GM21825 (cell line): ENCODE data around the gene IFNAR1.

Source experiments
- ATAC-seq: cut with Tn5 transposase; IDR thresholded peaks from one replicate; pipeline ENCODE4 v1.9.1; 2021; ENCODE audit warnings: mild to moderate bottlenecking, moderate library complexity; ENCODE audit not compliant: unreplicated experiment

Gene IFNAR1

GRCh38 chr21:33324291-33325221, at the start of gene IFNAR1:
TSS of gene IFNAR1 (plus strand) at chr21:33324970. CDS start at chr21:33325056, 86 bp downstream.
- peak; percentile 70 for ATAC-seq

GRCh38 chr21:33278721-33279120, 46.0 kb upstream of the IFNAR1 start:
- no peak for ATAC-seq

GRCh38 chr21:33279330-33279820, 45.4 kb upstream of the IFNAR1 start:
- no peak for ATAC-seq

GRCh38 chr21:33281096-33281652, 43.6 kb upstream of the IFNAR1 start:
- ATAC-seq, result no peak

DNA sequence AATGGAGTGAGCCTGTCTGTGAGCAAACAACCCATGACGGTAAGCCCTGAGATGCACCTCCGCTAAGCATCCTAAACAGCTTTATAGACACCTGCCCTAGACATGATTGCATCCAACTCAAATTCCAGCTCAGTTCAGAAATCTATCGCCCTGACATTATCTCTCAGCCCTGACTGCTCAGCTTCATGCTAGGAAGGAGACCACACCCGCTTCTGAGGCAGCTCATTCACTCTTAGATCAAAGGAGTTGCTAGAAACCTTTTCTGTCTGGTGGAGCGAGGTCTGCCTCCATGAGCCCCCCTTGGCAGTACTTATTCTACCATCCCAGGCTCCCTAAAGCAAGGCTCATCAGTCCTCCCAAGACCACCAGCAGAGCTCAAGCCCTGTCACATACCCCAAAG, 41.6 kb upstream of the IFNAR1 start:
- no peak for ATAC-seq

DNA sequence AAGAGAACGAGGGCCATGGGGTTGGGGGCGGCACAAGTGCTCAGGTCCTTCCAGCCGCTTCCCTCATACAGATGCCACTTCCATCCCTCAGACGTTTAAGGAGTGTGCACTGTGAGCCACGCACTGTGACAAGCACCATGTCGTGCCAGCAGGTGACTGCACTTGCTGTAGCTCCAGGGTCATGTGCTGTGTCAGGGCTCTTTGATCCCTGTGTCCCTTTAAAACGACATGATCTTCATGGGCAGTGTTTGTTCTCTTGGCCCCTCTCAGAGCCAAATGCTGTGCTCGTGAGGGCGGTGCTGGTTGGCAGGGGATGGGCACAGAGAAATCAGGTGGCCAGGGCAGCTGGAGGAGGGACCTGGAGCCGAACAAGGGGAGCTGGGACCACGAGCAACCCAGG, 38.7 kb upstream of the IFNAR1 start:
- no peak for ATAC-seq

DNA sequence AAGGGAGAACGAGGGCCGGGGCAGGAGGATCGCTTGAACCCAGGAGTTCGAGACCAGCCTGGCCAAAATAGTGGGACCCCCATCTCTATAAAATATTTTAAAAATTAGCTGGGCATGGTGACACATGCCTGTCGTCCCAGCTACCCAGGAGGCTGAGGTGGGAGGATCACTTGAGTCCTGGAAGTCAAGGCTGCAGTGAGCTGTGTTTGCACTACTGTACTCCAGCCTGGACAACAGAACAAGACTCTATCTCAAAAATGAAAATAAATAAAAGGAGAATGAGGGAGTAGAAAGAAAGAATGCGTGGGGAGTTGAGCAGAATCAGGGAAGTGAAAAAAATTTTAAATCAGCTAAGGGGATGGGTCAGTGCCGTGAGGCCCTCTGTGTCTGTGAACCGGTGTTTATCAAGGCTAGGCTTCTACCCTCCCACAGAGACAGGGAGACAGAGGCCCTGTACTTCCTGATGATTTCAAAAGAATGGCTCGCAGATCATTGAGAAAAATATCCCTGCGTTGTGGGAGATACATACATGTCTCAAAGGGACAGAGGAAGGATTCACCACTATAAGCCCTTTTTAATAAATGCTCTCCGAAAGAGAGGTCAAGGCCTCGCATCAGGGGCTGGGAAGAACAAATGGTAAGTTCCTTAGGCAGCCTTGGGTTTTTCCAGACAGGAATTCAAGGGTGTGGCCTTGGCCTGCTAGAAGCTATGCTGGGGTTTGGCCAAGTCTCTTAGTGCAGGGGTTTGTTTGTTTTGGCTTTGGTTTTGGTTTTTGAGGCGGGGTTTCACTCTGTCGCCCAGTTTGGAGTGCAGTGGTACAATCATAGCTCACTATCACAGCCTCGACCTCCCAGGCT, 37.9 kb upstream of the IFNAR1 start:
- ATAC-seq, result no peak

DNA sequence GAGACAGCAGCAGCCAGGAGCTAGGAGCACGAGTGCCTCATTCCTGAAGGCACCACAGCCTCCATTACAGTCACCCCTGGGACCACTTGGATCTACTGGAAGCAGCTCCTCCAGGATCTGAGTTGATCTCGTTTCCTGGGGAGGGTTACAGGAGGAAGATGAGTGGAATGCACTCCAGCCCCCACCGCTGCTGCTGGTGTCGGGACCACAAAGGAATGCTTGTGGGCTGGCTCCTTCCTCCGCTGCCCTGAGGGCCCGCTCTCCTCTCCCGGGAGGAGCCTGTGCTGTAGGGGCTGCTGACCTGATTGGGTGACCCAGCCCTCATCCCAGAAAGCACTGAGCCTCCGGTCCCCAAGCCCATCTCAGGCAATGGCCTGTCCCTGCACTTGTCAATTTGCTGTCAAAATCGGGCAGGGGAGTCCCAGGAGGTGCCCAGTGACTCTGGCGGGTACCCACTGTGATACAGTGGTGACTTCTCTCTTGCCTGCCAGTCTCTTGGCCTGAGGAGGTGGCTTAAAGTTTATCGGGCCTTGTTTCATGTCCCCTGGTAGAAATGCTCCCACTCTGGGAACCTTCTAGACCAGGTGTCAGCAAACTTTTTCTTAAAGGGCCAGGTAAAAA, 35.5 kb upstream of the IFNAR1 start:
- ATAC-seq, result no peak

- ATAC-seq, result no peak
These were observed 34.3 kb upstream of the IFNAR1 start for GRCh38 chr21:33290441-33290840.

GRCh38 chr21:33291686-33292085, 33.1 kb upstream of the IFNAR1 start:
- no peak for ATAC-seq

- no peak for ATAC-seq
These were observed 32.0 kb upstream of the IFNAR1 start for GRCh38 chr21:33292724-33293123.

DNA sequence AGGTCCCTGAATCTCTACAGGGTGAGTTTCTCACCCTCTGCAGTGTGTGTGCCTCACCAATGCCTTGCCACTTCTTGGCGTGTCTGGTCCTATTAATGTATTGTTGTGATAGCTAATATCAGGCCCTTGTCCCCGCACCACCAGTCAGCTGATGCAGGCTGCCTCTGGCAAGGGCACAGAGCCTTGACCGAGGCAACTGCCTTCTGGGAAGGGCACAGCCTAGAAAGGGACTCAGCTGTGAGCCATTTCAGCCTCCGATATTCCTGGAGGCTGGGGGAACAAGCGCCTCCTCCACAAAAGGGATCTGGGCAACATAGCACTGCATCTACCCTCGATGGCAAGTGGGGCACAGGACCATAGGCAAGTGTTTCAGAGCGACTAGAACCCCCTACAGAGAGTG, 31.6 kb upstream of the IFNAR1 start:
- ATAC-seq, result no peak

GRCh38 chr21:33293811-33294216, 31.0 kb upstream of the IFNAR1 start:
- ATAC-seq, result no peak

DNA sequence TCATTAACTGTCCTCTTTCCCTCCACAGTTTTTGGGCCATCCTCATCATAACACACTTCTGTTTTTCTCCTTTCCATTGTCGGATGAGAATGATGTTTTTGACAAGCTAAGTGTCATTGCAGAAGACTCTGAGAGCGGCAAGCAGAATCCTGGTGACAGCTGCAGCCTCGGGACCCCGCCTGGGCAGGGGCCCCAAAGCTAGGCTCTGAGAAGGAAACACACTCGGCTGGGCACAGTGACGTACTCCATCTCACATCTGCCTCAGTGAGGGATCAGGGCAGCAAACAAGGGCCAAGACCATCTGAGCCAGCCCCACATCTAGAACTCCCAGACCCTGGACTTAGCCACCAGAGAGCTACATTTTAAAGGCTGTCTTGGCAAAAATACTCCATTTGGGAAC, 28.6 kb upstream of the IFNAR1 start:
- no peak for ATAC-seq

DNA sequence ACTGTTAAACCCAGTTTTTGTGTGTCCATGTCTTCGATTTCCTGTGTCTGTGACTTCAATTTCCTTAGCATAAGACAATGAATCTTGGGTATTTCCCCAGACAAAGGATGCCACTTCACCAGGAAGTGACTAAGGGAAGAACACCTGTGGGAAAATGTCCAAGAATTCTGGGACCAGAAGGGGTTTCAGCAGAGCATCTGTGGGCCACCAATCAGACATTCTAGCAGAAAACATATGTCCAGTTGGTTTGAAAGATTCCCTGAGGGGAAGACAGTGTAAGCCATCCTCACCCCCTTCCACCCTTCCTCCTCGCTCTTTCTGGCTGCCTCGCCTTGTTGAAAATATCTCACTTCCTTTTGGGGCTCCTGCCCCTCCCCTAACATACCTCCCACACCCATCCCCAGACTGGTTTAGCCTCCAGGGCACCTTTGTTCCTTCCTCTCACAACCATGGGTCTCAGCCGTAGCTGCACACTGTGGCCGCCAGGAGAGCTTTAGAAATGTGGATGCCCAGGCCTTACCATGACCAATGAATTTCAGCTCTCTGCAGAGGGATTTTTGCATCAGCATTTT, 25.5 kb upstream of the IFNAR1 start:
- ATAC-seq, result peak; percentile 65

GRCh38 chr21:33300701-33301631, 23.8 kb upstream of the IFNAR1 start:
- no peak for ATAC-seq

DNA sequence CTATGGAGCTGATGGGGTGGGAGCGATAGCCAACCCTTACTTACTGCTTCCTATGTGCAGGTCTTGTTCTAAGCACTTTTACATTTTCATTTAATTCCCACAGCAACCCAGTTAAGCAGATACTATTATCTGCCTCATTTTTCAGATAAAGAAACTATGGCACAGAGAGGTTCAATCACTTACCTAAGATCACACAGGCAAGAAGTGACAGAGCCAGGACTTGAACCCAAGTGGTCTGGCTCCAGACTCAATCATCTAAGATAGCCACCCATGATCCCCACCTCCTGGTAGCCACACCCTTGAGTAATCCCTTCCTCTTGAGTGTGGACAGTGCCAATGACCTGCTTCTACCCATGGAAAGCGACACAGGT, 23.2 kb upstream of the IFNAR1 start:
- no peak for ATAC-seq

DNA sequence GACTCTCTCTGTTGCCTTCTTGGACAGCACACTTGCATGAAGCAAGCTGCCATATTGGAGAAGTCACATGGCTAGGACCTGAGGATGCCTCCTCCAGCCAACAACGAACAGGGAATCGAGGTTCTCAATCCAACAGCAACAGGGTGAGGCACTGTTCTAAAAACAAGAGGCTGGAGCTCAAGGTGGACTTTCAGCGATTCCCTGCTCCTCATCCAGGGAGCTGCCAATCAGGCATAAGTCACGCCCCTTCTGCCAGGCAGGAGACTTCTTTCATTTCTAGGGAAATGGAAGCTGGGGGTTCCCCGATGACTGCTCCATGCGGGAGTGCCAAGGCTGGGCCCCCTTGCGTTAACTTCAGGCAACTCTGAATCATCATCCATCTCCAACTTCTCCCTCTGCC, 22.7 kb upstream of the IFNAR1 start:
- ATAC-seq, result no peak

- ATAC-seq, result no peak
These were observed 22.0 kb upstream of the IFNAR1 start for GRCh38 chr21:33302796-33303195.

GRCh38 chr21:33305344-33305671, 19.5 kb upstream of the IFNAR1 start:
- ATAC-seq, result no peak
